ENCODE results near the gene RIOK1.

DNA sequence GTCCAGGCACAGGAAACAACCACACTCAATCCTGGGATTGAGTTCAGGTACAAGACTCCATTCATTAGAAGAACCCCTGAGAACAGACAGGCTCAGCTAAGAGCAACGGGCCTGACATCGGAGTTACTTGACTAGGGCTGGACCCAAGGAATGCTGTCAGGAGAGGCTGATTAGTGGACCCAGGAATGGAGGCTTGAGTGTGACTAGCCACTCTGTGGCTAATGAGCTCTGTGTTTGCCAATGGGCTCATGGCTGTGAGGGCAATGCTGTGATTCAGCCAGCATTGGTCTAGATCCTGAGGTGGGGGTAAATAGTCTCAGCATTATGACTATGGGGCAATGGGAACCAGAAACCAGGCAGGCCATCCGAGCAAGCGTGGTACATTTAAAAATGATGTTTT, 71.8 kb downstream of the RIOK1 start:
- TF ChIP-seq, protein P1, sequence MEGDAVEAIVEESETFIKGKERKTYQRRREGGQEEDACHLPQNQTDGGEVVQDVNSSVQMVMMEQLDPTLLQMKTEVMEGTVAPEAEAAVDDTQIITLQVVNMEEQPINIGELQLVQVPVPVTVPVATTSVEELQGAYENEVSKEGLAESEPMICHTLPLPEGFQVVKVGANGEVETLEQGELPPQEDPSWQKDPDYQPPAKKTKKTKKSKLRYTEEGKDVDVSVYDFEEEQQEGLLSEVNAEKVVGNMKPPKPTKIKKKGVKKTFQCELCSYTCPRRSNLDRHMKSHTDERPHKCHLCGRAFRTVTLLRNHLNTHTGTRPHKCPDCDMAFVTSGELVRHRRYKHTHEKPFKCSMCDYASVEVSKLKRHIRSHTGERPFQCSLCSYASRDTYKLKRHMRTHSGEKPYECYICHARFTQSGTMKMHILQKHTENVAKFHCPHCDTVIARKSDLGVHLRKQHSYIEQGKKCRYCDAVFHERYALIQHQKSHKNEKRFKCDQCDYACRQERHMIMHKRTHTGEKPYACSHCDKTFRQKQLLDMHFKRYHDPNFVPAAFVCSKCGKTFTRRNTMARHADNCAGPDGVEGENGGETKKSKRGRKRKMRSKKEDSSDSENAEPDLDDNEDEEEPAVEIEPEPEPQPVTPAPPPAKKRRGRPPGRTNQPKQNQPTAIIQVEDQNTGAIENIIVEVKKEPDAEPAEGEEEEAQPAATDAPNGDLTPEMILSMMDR (IDR thresholded peaks at IDR 0.05; ENCODE audit: poor library complexity): no peak
- TF ChIP-seq EZH2phosphoT487 (IDR thresholded peaks at IDR 0.05; ENCODE audit: low read depth, severe bottlenecking, unreplicated experiment): no peak
- no peak for TF ChIP-seq EZH2 (IDR thresholded peaks at IDR 0.05; ENCODE audit: borderline replicate concordance)

Data from hepatocyte (in vitro differentiated cells).